SIG-M5 treated with dmso at 0.1 percent for 504 hours (cell line): ENCODE results near the gene STK38.
"Not testable (repeated sequence)": the region's sequence is repeated elsewhere in the genome, so short reads cannot be mapped to it uniquely, and the experiment has no call there.

Source experiments
- DNase-seq: peaks from one replicate; lab custom pipeline; 2025; ENCODE audit not compliant: unreplicated experiment; lab: John Stamatoyannopoulos, UW

Gene STK38

GRCh38 chr6:36491378-36491965, 55.8 kb downstream of the STK38 start:
- DNase-seq = no peak

GRCh38 chr6:36489426-36489825, 57.9 kb downstream of the STK38 start:
- DNase-seq = no peak

- DNase-seq = no peak
Observed at GRCh38 chr6:36488221-36488620, 59.1 kb downstream of the STK38 start.

GRCh38 chr6:36487698-36488097, 59.6 kb downstream of the STK38 start:
- DNase-seq = no peak

- DNase-seq = no peak
Observed at GRCh38 chr6:36484736-36485135, 62.5 kb downstream of the STK38 start.

- not testable (repeated sequence) for DNase-seq
Observed at GRCh38 chr6:36483326-36483725, 64.0 kb downstream of the STK38 start.

- DNase-seq = no peak
Observed at GRCh38 chr6:36479256-36479655, 68.0 kb downstream of the STK38 start.

GRCh38 chr6:36478051-36478526, 69.2 kb downstream of the STK38 start:
- no peak for DNase-seq

GRCh38 chr6:36469946-36470345, 77.3 kb downstream of the STK38 start:
- no peak for DNase-seq

GRCh38 chr6:36469148-36469661, 78.1 kb downstream of the STK38 start:
- no peak for DNase-seq

- no peak for DNase-seq
Observed at GRCh38 chr6:36467625-36468024, 79.7 kb downstream of the STK38 start.

- DNase-seq = no peak
Observed at GRCh38 chr6:36464233-36464632, 83.0 kb downstream of the STK38 start.

- no peak for DNase-seq
Observed at GRCh38 chr6:36463676-36464075, 83.6 kb downstream of the STK38 start.

GRCh38 chr6:36461646-36462045, 85.6 kb downstream of the STK38 start:
- DNase-seq = no peak

- DNase-seq = no peak
Observed at GRCh38 chr6:36460916-36461315, 86.4 kb downstream of the STK38 start.

GRCh38 chr6:36459501-36459900, 87.8 kb downstream of the STK38 start:
- no peak for DNase-seq

- peak; percentile 19 for DNase-seq
Observed at GRCh38 chr6:36455486-36456027, 91.7 kb downstream of the STK38 start.

- not testable (repeated sequence) for DNase-seq
Observed at GRCh38 chr6:36452897-36453296, 94.4 kb downstream of the STK38 start.

- not testable (repeated sequence) for DNase-seq
Observed at GRCh38 chr6:36449173-36449572, 98.1 kb downstream of the STK38 start.

- no peak for DNase-seq
Observed at GRCh38 chr6:36445621-36446020, 101.7 kb downstream of the STK38 start.

GRCh38 chr6:36444470-36444869, 102.8 kb downstream of the STK38 start:
- no peak for DNase-seq
